ENCODE measurements around the gene PGA3.

GRCh38 chr11:61157743-61158142 lies 45.6 kb upstream of the PGA3 start:
- no peak for TF ChIP-seq CTCF (IDR thresholded peaks at IDR 0.05; ENCODE audit: insufficient read depth, low read length)
- no peak for TF ChIP-seq POLR2AphosphoS5 (IDR thresholded peaks at IDR 0.05; ENCODE audit: low read depth)
- TF ChIP-seq REST (IDR thresholded peaks at IDR 0.05; ENCODE audit: insufficient replicate concordance, low read depth): no peak
- no peak for TF ChIP-seq GABPA (IDR thresholded peaks at IDR 0.05; ENCODE audit: low read depth)

Data from HL-60 (cell line).